K562 (cell line): ENCODE results near the gene AP3S2. TPM values are rescaled to one million over a fixed set of nuclear protein-coding genes. Genes with fewer than 3 reads are reported as not detected.

Experiments
- C11orf30 ChIP-seq: fragments of 450-650 bp; IDR thresholded peaks from 2 replicates; pipeline ENCODE4 v1.6.1; 2016; ENCODE audit warnings: low read depth, mild to moderate bottlenecking
- CREBBP ChIP-seq: IDR thresholded peaks from one replicate; pipeline ENCODE4 v1.6.1; 2012; ENCODE audit warnings: low read depth, mild to moderate bottlenecking, control low read depth, inconsistent platforms, low read length
- CTCFL ChIP-seq: IDR thresholded peaks from 2 replicates; pipeline ENCODE4 v1.6.1; 2011; ENCODE audit warnings: borderline replicate concordance, low read depth, mild to moderate bottlenecking, moderate library complexity, low read length; ENCODE audit not compliant: insufficient read depth, poor library complexity, severe bottlenecking
- DNMT1 ChIP-seq: fragments of 450-650 bp; IDR thresholded peaks from 2 replicates; pipeline ENCODE4 v1.6.1; 2016; ENCODE audit warnings: antibody characterized with exemption, mild to moderate bottlenecking
- HMGXB4 ChIP-seq: sonication (generic); formaldehyde crosslinking; IDR thresholded peaks from 2 replicates; pipeline ENCODE4 v1.8.1; 2023; ENCODE audit warnings: mild to moderate bottlenecking, missing genetic modification reagents
- MAFK ChIP-seq: IDR thresholded peaks from 2 replicates; pipeline ENCODE4 v1.6.1; 2011; ENCODE audit warnings: low read length, improper control_type of control experiment
- MTA1 ChIP-seq: fragments of 450-650 bp; IDR thresholded peaks from 2 replicates; pipeline ENCODE4 v1.6.1; 2017; ENCODE audit warnings: borderline replicate concordance
- MXI1 ChIP-seq: IDR thresholded peaks from 2 replicates; pipeline ENCODE4 v1.6.1; 2011; ENCODE audit warnings: low read depth, mild to moderate bottlenecking, improper control_type of control experiment, low read length
- NR2C1 ChIP-seq, 2 experiments: fragments of 450-650 bp; IDR thresholded peaks; 2 replicates each; pipeline ENCODE4 v1.6.1; 2017; ENCODE audit warnings: mild to moderate bottlenecking in 2 of 2, antibody characterized with exemption in 1 of 2, inconsistent platforms in 1 of 2, missing compliant biosample characterization in 1 of 2, missing genetic modification characterization in 1 of 2
- NRF1 ChIP-seq, 2 experiments: fragments of 450-650 bp; IDR thresholded peaks in 1 of 2; conservative IDR thresholded peaks in 1 of 2; 2 replicates each; pipeline ENCODE4 v1.6.1; 2014; ENCODE audit warnings: mild to moderate bottlenecking in 2 of 2
- PPARD ChIP-seq: fragments of 250-450 bp; sonication (Bioruptor Pico); IDR thresholded peaks from 2 replicates; pipeline ENCODE4 v1.8.0; 2022; ENCODE audit warnings: inconsistent platforms, mild to moderate bottlenecking, moderate library complexity
- TCFL5 ChIP-seq: fragments of 250-450 bp; sonication (Bioruptor Pico); conservative IDR thresholded peaks from 2 replicates; pipeline ENCODE4 v1.6.1; 2021; ENCODE audit warnings: mild to moderate bottlenecking, moderate library complexity, matching md5 sums
- THRB ChIP-seq: fragments of 450-650 bp; formaldehyde crosslinking; conservative IDR thresholded peaks from 2 replicates; pipeline ENCODE4 v1.4.0; 2022; ENCODE audit warnings: mild to moderate bottlenecking, missing genetic modification characterization
- XRCC3 ChIP-seq: fragments of 450-650 bp; IDR thresholded peaks from 2 replicates; pipeline ENCODE4 v1.6.1; 2017; ENCODE audit warnings: mild to moderate bottlenecking, moderate library complexity
- ZBED1 ChIP-seq: IDR thresholded peaks from 2 replicates; pipeline ENCODE4 v1.6.1; 2014
- ZBTB17 ChIP-seq: fragments of 450-650 bp; formaldehyde crosslinking; IDR thresholded peaks from 2 replicates; pipeline ENCODE4 v1.4.0; 2020; ENCODE audit warnings: mild to moderate bottlenecking
- ZNF263 ChIP-seq: sonication (generic); formaldehyde crosslinking; IDR thresholded peaks from 2 replicates; pipeline ENCODE4 v1.8.0; 2022; ENCODE audit warnings: mild to moderate bottlenecking, missing genetic modification reagents, borderline replicate concordance
- ZNF324 ChIP-seq: fragments of 250-450 bp; sonication (Bioruptor Pico); IDR thresholded peaks from 2 replicates; pipeline ENCODE4 v1.4.0; 2020; ENCODE audit warnings: mild to moderate bottlenecking
- ZNF507 ChIP-seq: conservative IDR thresholded peaks from 2 replicates; pipeline ENCODE4 v1.6.1; 2017; ENCODE audit warnings: missing genetic modification characterization, missing compliant biosample characterization
- ZNF511 ChIP-seq: sonication (generic); formaldehyde crosslinking; IDR thresholded peaks from 2 replicates; pipeline ENCODE4 v1.8.0; 2022; ENCODE audit warnings: mild to moderate bottlenecking, missing genetic modification reagents
- polyA plus RNA-seq, 8 experiments: library from polyadenylated mRNA; depleted of rRNA in 4 of 8; stranded (reverse) in 5 of 8; unstranded in 3 of 8; fragments of >200 nt; fragmentation: Nextera tagmentation in 2 of 8; fragmentation: Illumina TruSeq in 1 of 8; extraction: Ambion mirVana in 2 of 8; extraction: Trizol in 1 of 8; gene quantifications; 2 replicates each; pipeline versions ENCODE4 v1.2.1 to v1.2.3, GENCODE V29; 2011 to 2014; ENCODE audit warnings: inconsistent platforms in 1 of 8, missing spikeins in 1 of 8
- total RNA-seq, 7 experiments: library from RNA; depleted of rRNA in 6 of 7; stranded (reverse); fragments of >200 nt in 6 of 7; fragmentation: Illumina TruSeq in 2 of 7; extraction: Trizol in 2 of 7; gene quantifications; 2 replicates each; pipeline versions ENCODE4 v1.2.1 to v1.2.3, GENCODE V29; 2011 to 2021; ENCODE audit warnings: low replicate concordance in 1 of 7

Gene AP3S2
- total and polyA plus RNA-seq, 9 of the 15 experiments (the other 6 are each of a cell fraction or from before 2014, with no cell fraction given): 16.4 to 54.1 (median 37.4) TPM

GRCh38 chr15:89781891-89782618 is 111.7 kb downstream of the AP3S2 start (continued):
- TF ChIP-seq ZNF263 (CRISPR knock-in tag) (no peak), ZNF511 (CRISPR knock-in tag) (no peak), MTA1 (0 out of 2 replicates have a peak, but pooled peaks have one; percentile 32), CTCFL (no peak), NRF1 (conservative IDR thresholded peaks at IDR 0.05 in 1 of 2, IDR thresholded peaks at IDR 0.05 in 1 of 2) (0 out of 4 replicates have a peak, but pooled peaks of 1 of the 2 experiments have one; percentile 24), CREBBP (no peak), DNMT1 (no peak), NR2C1 (IDR thresholded peaks at IDR 0.05) (no peak), NR2C1 (tag; IDR thresholded peaks at IDR 0.05) (peak; percentile 96), XRCC3 (no peak), MXI1 (no peak), ZBED1 (no peak), ZNF507 (tag) (no peak), HMGXB4 (CRISPR knock-in tag) (no peak), MAFK (peak; percentile 57), ZNF324 (CRISPR knock-in tag) (peak; percentile 92), C11orf30 (peak; percentile 75; the same call in 1 of the 2 replicates), TCFL5 (CRISPR knock-in tag) (peak; percentile 97), THRB (CRISPR knock-in tag) (peak; percentile 88; the same call in 1 of the 2 replicates), PPARD (CRISPR knock-in tag) (peak; percentile 66; the same call in 1 of the 2 replicates), ZBTB17 (CRISPR knock-in tag) (peak; percentile 97)
